Endometrial microvascular endothelial cells (primary cell): ENCODE results near the gene TXNRD2. TPM values are rescaled to one million over a fixed set of nuclear protein-coding genes. Genes with fewer than 3 reads are reported as not detected.

ENCODE experiments used
- in situ Hi-C: cut with HindIII; loops from 2 replicates; pipeline ENCODE4 v1.10.0; 2017; ENCODE audit warnings: low sequenced_read_pairs, low pct_unique_long_range_greater_than_20kb; ENCODE audit errors: inconsistent ontology term
- total RNA-seq: library from RNA; depleted of rRNA; stranded (reverse); fragments of >200 nt; gene quantifications from one replicate; pipeline ENCODE4 v1.2.3, GENCODE V29; 2015; ENCODE audit errors: inconsistent ontology term

TXNRD2 gene
- total RNA-seq, 1 donor from 2014 or later, result 61.6 TPM

GRCh38 chr22:19826619-19826950 lies 115.0 kb downstream of the TXNRD2 start:
- in situ Hi-C loops, result no loop called here

- in situ Hi-C loops, result no loop called here
Measured at GRCh38 chr22:19825904-19826618, 115.6 kb downstream of the TXNRD2 start.

Other genes with a start within 250 kb of the TXNRD2 start
- 0.46 TPM for gene SEPTIN5, start 227.3 kb downstream of the TXNRD2 start, total RNA-seq
- not detected for gene GP1BB, start 218.3 kb downstream of the TXNRD2 start, total RNA-seq
- not detected for gene TBX1, start 181.0 kb downstream of the TXNRD2 start, total RNA-seq
- gene GNB1L, start 86.9 kb downstream of the TXNRD2 start, total RNA-seq, result 19.7 TPM
- gene RTL10, start 86.9 kb downstream of the TXNRD2 start, total RNA-seq, result 36.2 TPM
- gene COMT, start within 50 bp of the TXNRD2 start, total RNA-seq, result 332 TPM
- gene ARVCF, start 75.0 kb upstream of the TXNRD2 start, total RNA-seq, result 60.4 TPM
- gene TANGO2, start 79.3 kb upstream of the TXNRD2 start, total RNA-seq, result 48.9 TPM
- gene DGCR8, start 138.4 kb upstream of the TXNRD2 start, total RNA-seq, result 28.9 TPM
- 436 TPM for gene RANBP1, start 174.3 kb upstream of the TXNRD2 start, total RNA-seq
- gene TRMT2A, start 175.4 kb upstream of the TXNRD2 start, total RNA-seq, result 74.0 TPM
- 35.2 TPM for gene ZDHHC8, start 190.0 kb upstream of the TXNRD2 start, total RNA-seq
- gene CCDC188, start 209.2 kb upstream of the TXNRD2 start, total RNA-seq, result 2.6 TPM